ENCODE measurements around the gene IRX4.

- no peak for TF ChIP-seq CTCF (IDR thresholded peaks at IDR 0.05; ENCODE audit: low read depth, low read length, missing input control)
- TF ChIP-seq ZBTB33 (IDR thresholded peaks at IDR 0.05), result no peak
These were observed 54.8 kb downstream of the IRX4 start for GRCh38 chr5:1827886-1828397.
